ENCODE measurements around the gene STEAP2. TPM values are rescaled to one million over a fixed set of nuclear protein-coding genes. Genes with fewer than 3 reads are reported as not detected.

Gene STEAP2
- total RNA-seq, 8 experiments from 2014 or later, result 1.4 to 12.3 (median 6.9) TPM

DNA sequence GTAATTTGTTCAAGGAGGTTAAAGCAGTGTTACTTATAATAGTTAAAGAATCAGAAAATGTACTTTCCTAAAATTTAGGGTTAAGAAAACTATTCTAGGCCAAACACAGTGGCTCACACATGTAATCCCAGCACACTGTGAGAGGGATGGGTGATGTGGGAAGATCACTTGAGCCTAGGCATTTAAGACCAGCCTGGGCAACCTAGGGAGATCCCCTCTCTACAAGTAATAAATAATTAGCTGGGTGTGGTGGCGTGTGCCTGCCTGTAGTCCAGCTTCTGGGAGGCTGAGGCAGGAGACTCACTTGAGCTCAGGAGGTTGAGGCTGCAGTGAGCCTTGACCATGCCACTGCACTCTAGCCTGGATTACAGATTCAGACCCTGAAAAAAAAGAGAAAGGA is 3.6 kb upstream of the STEAP2 start:
- Histone ChIP-seq H3K4me3 (no peak overlapping the region), H3K27ac (no peak overlapping the region), H3K4me1 (replicated peaks in 1 of 2) (peaks cover 7 to 8% of the 10 kb centered on the region in 2 donors)
- in situ Hi-C loops (cut with MboI; ENCODE audit: low pct_unique_long_range_greater_than_20kb in 2 of 9, low sequenced_read_pairs in 9 of 9, unreplicated experiment in 9 of 9), result no loop called here
- ATAC-seq (replicated peaks in 6 of 8), result no peak
- 100% methylated on average over 1 of the region's 1 CpG; no CpG with 5 or more reads in 8 of the 10 experiments for WGBS, 10 experiments

DNA sequence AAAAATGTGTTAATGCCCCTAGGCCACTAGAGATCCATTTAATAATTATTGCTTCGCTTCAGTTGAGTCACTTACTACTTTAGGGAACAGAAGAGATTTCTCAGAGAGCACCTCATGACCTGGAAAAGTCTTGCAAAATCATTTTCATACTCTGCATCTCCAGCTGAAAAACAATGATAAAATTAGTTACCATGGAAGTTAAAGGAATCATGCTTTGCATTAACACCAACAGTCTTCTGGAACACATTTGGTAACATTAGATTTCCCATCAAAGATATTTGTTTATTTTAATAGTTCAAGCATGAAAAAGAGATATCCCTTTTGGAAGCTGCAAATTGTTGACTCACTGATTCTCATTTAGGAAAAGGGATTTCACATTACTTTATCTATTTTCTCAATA is 1.8 kb upstream of the STEAP2 start:
- H3K4me3 ChIP-seq, result no peak overlapping the region
- no peak for ATAC-seq (replicated peaks in 6 of 8)
- peaks cover 14 to 17% of the 10 kb centered on the region in 2 donors for H3K4me1 ChIP-seq (replicated peaks in 1 of 2)
- in situ Hi-C loops (cut with MboI; ENCODE audit: low pct_unique_long_range_greater_than_20kb in 2 of 9, low sequenced_read_pairs in 9 of 9, unreplicated experiment in 9 of 9), result no loop called here
- no peak overlapping the region for H3K27ac ChIP-seq
- 0 to 100% (median 71%) methylated on average over 1 of the region's 1 CpG; no CpG with 5 or more reads in 3 of the 10 experiments for WGBS, 10 experiments

DNA sequence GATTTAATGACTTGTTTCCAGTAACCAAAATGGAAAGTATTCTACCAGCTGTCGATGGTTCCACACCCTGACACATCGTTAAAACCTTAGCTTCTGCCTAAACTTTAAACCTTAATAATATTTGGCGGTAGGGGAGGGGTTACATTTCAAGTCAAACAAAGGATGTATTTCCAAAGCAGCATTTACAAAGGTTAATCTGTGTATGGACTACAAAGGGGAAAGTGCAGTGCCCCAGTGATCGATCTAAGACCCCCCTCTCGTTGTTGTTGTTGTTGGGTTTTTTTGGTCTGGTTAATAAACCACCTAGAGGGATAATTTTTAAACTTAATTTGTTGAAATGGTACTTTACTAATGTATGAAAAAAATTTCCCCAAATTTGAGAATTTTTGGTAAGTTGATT is 1.1 kb upstream of the STEAP2 start:
- in situ Hi-C loops (cut with MboI; ENCODE audit: low pct_unique_long_range_greater_than_20kb in 2 of 9, low sequenced_read_pairs in 9 of 9, unreplicated experiment in 9 of 9), result no loop called here
- WGBS, 10 experiments, result 0 to 66% (median 25%) methylated on average over 2 to 5 of the region's 5 CpGs
- Histone ChIP-seq H3K27ac (peak overlapping the region in 1 of 2 donors; percentile 71), H3K4me3 (peak overlapping the region; percentile 49 to 86 (median 61)), H3K4me1 (replicated peaks in 1 of 2) (peaks cover 14 to 17% of the 10 kb centered on the region in 2 donors)
- ATAC-seq (replicated peaks in 6 of 8), result no peak

DNA sequence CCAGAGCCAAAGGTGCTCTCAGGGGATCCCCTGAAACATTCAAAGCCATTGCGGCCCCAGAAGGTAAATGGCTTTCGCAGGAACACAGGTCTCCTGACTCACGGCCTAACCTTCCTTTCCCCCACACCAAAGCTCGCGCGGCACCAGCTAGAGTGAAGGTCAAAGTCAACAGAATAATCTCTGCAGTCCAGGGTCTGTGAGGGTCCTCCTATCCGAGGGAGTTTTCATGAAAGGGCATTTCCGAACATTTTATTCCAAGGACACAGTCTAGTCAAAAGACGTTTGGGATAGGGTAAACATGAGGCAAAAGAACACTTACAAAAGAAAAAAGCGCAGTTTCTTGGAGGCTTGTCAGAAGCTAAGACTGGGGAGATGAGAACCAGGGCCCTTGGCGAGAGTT is 559 bp upstream of the STEAP2 start:
- 0 to 75% (median 6%) methylated on average over 1 to 9 of the region's 11 CpGs; no CpG with 5 or more reads in 2 of the 10 experiments for WGBS, 10 experiments
- Histone ChIP-seq H3K27ac (peak overlapping the region; percentile 71 to 79), H3K4me1 (replicated peaks in 1 of 2) (peaks cover 14 to 17% of the 10 kb centered on the region in 2 donors), H3K4me3 (peak overlapping the region; percentile 49 to 86 (median 61))
- in situ Hi-C loops (cut with MboI; ENCODE audit: low pct_unique_long_range_greater_than_20kb in 2 of 9, low sequenced_read_pairs in 9 of 9, unreplicated experiment in 9 of 9), result no loop called here
- ATAC-seq (replicated peaks in 6 of 8), result peak in 6 of 8 experiments; percentile 2 to 6 (median 4)

DNA sequence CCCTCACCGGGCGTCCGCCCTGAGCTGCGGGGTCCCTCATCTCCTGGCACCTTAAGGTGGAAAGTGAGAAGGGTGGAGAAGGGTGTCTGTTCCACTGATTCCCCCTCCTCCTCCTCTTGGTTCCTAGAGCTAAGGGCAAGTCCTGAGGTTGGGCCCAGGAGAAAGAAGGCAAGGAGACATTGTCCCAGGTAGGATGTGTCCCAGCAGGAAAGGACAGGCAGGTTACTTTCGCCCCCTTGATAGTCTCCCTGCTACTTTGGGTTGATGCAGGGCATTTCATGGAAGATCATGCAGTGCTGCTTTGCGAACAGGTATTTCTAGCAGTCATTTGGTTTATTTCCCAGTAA is 582 bp downstream of the STEAP2 start:
- H3K4me1 ChIP-seq (replicated peaks in 1 of 2), result peaks cover 14 to 17% of the 10 kb centered on the region in 2 donors
- in situ Hi-C loops (cut with MboI; ENCODE audit: low pct_unique_long_range_greater_than_20kb in 2 of 9, low sequenced_read_pairs in 9 of 9, unreplicated experiment in 9 of 9), result no loop called here
- peak overlapping the region; percentile 71 to 79 for H3K27ac ChIP-seq
- ATAC-seq (replicated peaks in 6 of 8), result no peak
- WGBS, 10 experiments, result 0 to 56% (median 14%) methylated on average over 1 to 2 of the region's 6 CpGs; no CpG with 5 or more reads in 5 of the 10 experiments
- peak overlapping the region; percentile 49 to 86 (median 61) for H3K4me3 ChIP-seq

DNA sequence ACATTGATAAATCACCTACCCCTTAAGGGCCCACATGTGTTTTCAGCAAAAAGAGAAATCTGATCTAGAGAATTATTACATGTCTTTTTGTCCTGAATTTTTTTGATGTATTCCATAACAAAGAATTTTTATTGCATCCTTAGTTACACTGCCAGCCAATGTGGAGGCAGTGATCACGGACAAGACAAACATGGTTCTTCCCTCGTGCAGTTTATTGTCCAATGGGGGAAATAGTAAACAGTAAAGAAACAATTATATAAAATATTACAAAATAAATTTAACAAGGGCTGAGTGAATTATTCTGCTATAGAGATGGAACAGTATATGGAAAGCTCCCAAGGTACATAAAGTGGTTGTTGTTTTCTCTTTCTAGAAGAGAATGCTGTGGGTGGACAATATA is 2.0 kb downstream of the STEAP2 start:
- H3K4me1 ChIP-seq (replicated peaks in 1 of 2), result peaks cover 14 to 17% of the 10 kb centered on the region in 2 donors
- WGBS, 10 experiments, result 0 to 62% (median 37%) methylated on average over 2 of the region's 2 CpGs; no CpG with 5 or more reads in 1 of the 10 experiments
- no peak overlapping the region for H3K27ac ChIP-seq
- peak overlapping the region in 2 of 5 donors; percentile 2 to 61 for H3K4me3 ChIP-seq
- ATAC-seq (replicated peaks in 6 of 8), result no peak
- in situ Hi-C loops (cut with MboI; ENCODE audit: low pct_unique_long_range_greater_than_20kb in 2 of 9, low sequenced_read_pairs in 9 of 9, unreplicated experiment in 9 of 9), result no loop called here

DNA sequence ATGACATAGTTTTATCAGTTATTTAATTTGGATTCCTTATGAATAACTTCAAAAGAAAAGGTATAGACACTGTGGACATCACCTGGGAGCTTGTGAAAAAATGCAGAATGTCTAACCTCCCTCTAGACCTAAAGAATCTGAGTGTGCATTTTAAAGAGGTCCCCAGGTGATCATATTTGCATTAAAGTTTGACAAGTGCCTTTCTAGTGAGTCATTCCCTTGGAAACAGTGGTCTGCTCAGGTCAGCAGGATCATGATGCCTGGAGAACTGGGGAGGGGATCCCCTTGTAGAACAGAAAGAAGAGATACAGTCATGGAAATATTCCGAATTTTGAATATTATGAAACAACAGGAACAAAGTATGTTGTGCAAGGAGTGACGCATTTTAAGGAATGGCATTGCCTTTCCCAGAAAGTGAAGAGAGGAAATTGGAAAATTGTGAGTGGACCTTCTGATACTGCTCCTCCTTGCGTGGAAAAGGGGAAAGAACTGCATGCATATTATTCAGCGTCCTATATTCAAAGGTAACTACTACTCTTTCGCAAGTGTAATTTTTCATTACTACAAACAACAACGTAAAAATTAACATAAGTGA is 4.6 kb downstream of the STEAP2 start:
- H3K4me3 ChIP-seq, result no peak overlapping the region
- no peak overlapping the region for H3K27ac ChIP-seq
- no peak for ATAC-seq (replicated peaks in 6 of 8)
- peaks cover 9 to 10% of the 10 kb centered on the region in 2 donors for H3K4me1 ChIP-seq (replicated peaks in 1 of 2)
- in situ Hi-C loops (cut with MboI; ENCODE audit: low pct_unique_long_range_greater_than_20kb in 2 of 9, low sequenced_read_pairs in 9 of 9, unreplicated experiment in 9 of 9), result no loop called here
- 10 to 84% (median 78%) methylated on average over 1 to 6 of the region's 6 CpGs for WGBS, 10 experiments

DNA sequence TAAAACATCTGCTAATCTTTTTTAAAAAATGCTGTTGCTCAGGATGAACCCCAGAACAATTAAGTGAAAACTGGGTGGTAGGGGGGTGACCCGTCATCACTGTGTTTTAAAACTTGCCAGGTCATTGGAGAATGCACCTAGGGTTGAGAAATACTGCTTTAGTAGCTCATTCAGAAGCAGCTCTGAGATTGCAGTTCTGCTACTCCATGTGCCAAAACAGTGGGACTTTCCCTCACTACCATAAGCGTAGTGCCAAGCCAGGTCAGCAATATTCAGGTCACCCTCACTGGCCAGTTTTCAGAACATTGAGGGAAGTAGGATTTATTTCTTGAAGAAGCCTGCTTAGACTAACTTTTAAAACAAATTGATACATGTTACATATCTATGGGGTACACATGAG is 5.2 kb downstream of the STEAP2 start:
- in situ Hi-C loops (cut with MboI; ENCODE audit: low pct_unique_long_range_greater_than_20kb in 2 of 9, low sequenced_read_pairs in 9 of 9, unreplicated experiment in 9 of 9), result no loop called here
- Histone ChIP-seq H3K27ac (no peak overlapping the region), H3K4me3 (no peak overlapping the region), H3K4me1 (replicated peaks in 1 of 2) (peaks cover 9 to 10% of the 10 kb centered on the region in 2 donors)
- no peak for ATAC-seq (replicated peaks in 6 of 8)
- 73 to 100% (median 92%) methylated on average over 1 to 2 of the region's 2 CpGs; no CpG with 5 or more reads in 2 of the 10 experiments for WGBS, 10 experiments

DNA sequence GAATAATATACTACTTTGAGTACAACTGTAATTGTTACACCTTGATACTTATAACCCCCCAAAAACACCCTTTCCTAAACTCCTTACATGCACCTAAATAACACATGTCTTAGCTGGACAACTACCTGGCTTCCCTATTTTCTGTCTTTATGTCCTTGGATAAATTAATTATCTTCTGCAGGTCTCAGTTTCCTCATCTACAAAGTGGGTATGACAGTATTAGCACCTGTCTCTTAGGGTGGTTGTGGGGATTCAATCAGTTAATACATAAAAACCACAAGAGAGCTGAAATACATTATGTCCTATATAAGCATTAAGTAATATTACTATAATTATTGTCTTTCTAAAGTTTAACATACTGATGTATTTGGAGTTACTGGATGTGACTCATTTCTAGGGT is 10.8 kb downstream of the STEAP2 start:
- Histone ChIP-seq H3K27ac (no peak overlapping the region), H3K4me3 (no peak overlapping the region), H3K4me1 (replicated peaks in 1 of 2) (peaks cover 4 to 13% of the 10 kb centered on the region in 2 donors)
- no peak for ATAC-seq (replicated peaks in 6 of 8)
- in situ Hi-C loops (cut with MboI; ENCODE audit: low pct_unique_long_range_greater_than_20kb in 2 of 9, low sequenced_read_pairs in 9 of 9, unreplicated experiment in 9 of 9), result no loop called here

DNA sequence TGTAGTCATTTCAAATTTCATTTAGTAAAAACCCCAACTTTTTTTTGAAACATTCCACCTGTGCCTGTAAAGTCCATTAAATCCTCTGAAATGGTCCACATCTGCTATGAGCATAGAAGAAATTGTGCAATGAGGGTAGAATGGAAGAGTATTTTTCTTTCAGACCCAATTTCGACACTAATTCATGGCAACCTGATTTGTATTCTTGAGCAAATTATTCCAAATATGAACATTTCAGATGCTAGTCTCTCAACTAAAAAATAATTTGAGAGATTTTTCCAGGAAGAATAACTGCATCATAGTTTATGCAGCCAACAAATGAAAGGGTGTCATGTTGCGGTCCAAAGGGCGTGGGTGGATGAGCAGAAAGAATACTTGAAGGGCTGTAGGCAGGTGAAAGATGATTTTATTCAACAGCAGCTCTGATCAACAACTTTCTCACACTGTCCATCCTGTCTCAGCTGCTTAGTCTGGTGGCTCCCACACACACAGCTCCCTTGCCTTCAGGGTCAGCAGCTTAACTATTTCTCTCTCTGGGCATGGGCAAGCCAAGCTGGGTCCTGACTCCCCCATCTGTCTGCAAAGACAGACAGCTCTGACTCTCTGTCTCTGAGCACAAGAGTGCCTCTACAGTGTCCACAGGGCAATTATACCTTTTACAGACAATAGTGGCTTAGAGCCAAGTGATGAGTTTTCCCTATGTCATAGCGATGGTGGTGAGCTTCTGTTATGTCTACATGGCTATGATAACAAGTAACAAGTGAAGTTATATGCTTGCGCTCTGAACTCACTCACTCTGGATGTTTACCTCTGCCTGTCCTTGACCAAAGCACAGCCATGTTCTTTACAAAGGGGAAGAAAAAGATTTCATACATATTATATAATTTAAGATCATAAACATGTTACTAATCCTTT is 11.5 kb downstream of the STEAP2 start:
- Histone ChIP-seq H3K27ac (peak overlapping the region in 1 of 2 donors; percentile 22), H3K4me1 (replicated peaks in 1 of 2) (peaks cover 4 to 13% of the 10 kb centered on the region in 2 donors), H3K4me3 (no peak overlapping the region)
- peak in 4 of 8 experiments; percentile 25 to 92 (median 80) for ATAC-seq (replicated peaks in 6 of 8)
- in situ Hi-C loops (cut with MboI; ENCODE audit: low pct_unique_long_range_greater_than_20kb in 2 of 9, low sequenced_read_pairs in 9 of 9, unreplicated experiment in 9 of 9), result no loop called here
- 14 to 100% (median 80%) methylated on average over 1 to 5 of the region's 5 CpGs; no CpG with 5 or more reads in 1 of the 10 experiments for WGBS, 10 experiments

DNA sequence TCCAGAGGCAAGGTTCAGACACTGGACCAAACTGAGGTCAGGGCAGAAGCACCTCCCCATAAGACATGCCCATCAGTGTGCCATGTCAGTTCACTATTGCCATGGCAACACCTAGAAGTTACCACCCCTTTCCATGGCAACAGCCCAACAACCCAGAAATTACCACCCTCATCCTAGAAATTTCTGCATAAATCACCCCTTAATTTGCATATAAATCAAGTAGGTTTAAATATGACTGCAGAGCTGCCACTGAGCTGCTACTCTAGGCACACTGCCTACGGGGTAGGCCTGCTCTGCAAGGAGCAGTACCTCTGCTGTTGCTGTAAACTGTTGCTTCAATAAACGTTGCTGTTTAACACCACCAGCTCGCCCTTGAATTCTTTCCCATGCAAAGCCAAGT is 12.7 kb downstream of the STEAP2 start:
- no peak overlapping the region for H3K4me3 ChIP-seq
- ATAC-seq (replicated peaks in 6 of 8), result peak; percentile 62 to 97 (median 88)
- in situ Hi-C loops (cut with MboI; ENCODE audit: low pct_unique_long_range_greater_than_20kb in 2 of 9, low sequenced_read_pairs in 9 of 9, unreplicated experiment in 9 of 9), result no loop called here
- 4 to 59% (median 36%) methylated on average over 1 to 3 of the region's 3 CpGs; no CpG with 5 or more reads in 5 of the 10 experiments for WGBS, 10 experiments
- no peak overlapping the region for H3K27ac ChIP-seq
- H3K4me1 ChIP-seq (replicated peaks in 1 of 2), result peaks cover 4 to 13% of the 10 kb centered on the region in 2 donors

DNA sequence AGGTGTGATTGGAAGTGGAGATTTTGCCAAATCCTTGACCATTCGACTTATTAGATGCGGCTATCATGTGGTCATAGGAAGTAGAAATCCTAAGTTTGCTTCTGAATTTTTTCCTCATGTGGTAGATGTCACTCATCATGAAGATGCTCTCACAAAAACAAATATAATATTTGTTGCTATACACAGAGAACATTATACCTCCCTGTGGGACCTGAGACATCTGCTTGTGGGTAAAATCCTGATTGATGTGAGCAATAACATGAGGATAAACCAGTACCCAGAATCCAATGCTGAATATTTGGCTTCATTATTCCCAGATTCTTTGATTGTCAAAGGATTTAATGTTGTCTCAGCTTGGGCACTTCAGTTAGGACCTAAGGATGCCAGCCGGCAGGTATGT is 13.6 kb downstream of the STEAP2 start:
- no peak for ATAC-seq (replicated peaks in 6 of 8)
- H3K27ac ChIP-seq, result no peak overlapping the region
- in situ Hi-C loops (cut with MboI; ENCODE audit: low pct_unique_long_range_greater_than_20kb in 2 of 9, low sequenced_read_pairs in 9 of 9, unreplicated experiment in 9 of 9), result no loop called here
- H3K4me3 ChIP-seq, result no peak overlapping the region
- WGBS, 10 experiments, result 85 to 100% (median 92%) methylated on average over 1 to 3 of the region's 3 CpGs; no CpG with 5 or more reads in 2 of the 10 experiments
- H3K4me1 ChIP-seq (replicated peaks in 1 of 2), result peaks cover 4 to 13% of the 10 kb centered on the region in 2 donors

DNA sequence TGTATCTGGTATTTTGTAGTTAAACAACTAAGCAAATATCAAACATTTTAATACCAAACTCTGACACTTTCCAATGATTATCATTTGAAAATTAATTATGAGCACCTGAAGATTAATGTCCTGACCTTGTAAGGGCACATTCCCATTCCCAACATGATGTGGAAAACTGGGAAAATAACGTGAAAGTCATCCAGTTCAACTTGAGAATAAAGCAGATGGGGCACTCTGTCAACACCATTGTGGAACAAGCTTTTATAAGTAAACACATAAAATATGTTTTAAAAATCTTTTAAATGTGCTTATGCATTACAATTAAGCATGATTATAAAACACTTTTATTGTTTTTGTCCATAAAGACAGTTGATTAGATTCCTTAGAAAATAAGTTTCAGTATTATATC is 14.1 kb downstream of the STEAP2 start:
- Histone ChIP-seq H3K4me3 (no peak overlapping the region), H3K4me1 (replicated peaks in 1 of 2) (peaks cover 4 to 13% of the 10 kb centered on the region in 2 donors), H3K27ac (no peak overlapping the region)
- in situ Hi-C loops (cut with MboI; ENCODE audit: low pct_unique_long_range_greater_than_20kb in 2 of 9, low sequenced_read_pairs in 9 of 9, unreplicated experiment in 9 of 9), result no loop called here
- ATAC-seq (replicated peaks in 6 of 8), result no peak
- 0 to 83% (median 70%) methylated on average over 1 of the region's 1 CpG; no CpG with 5 or more reads in 4 of the 10 experiments for WGBS, 10 experiments
